ENCODE measurements around the gene ANKRD42. TPM values are rescaled to one million over a fixed set of nuclear protein-coding genes. Genes with fewer than 3 reads are reported as not detected.
"Not testable (repeated sequence)": the region's sequence is repeated elsewhere in the genome, so short reads cannot be mapped to it uniquely, and the experiment has no call there.

The ANKRD42 gene
- total and polyA plus RNA-seq, 2 experiments from 2014 or later, result 5.3 to 5.7 TPM

GRCh38 chr11:83269080-83269479, 75.6 kb downstream of the ANKRD42 start:
- H3K9me2 ChIP-seq (ENCODE audit: insufficient read depth); H3K27ac Mint-ChIP-seq; H2AFZ ChIP-seq; H3F3A ChIP-seq (replicated peaks; ENCODE audit: low read depth); DNase-seq (ENCODE audit: low spot score); H3K4me1 Mint-ChIP-seq; H3K27me3 Mint-ChIP-seq (ENCODE audit: insufficient read depth, low read depth, poor library complexity); H3K9me3 Mint-ChIP-seq; H3K4me3 Mint-ChIP-seq; H4K20me1 ChIP-seq (replicated peaks; ENCODE audit: insufficient read depth); H3K27me3 ChIP-seq (ENCODE audit: insufficient read depth); H3K4me3 ChIP-seq; H3K4me1 ChIP-seq (ENCODE audit: insufficient read depth); ATAC-seq; H3K4me2 ChIP-seq; H3K27ac ChIP-seq (ENCODE audit: low read depth): not testable (repeated sequence)
- H3K79me2 ChIP-seq (replicated peaks; ENCODE audit: insufficient read depth), result peaks cover 29% of the 10 kb centered on the region
- peaks cover 38% of the 10 kb centered on the region for H3K36me3 ChIP-seq (ENCODE audit: insufficient read depth)
- peaks cover 78% of the 10 kb centered on the region for H3K36me3 Mint-ChIP-seq (ENCODE audit: low read depth)

- not testable (repeated sequence) for H3K4me3 Mint-ChIP-seq, H3K4me3 ChIP-seq
- H3K36me3 Mint-ChIP-seq (ENCODE audit: low read depth), result peaks cover 67% of the 10 kb centered on the region
Observed at GRCh38 chr11:83271734-83272133, 78.2 kb downstream of the ANKRD42 start.

GRCh38 chr11:83272627-83273026, 79.1 kb downstream of the ANKRD42 start:
- H3K27me3 ChIP-seq (ENCODE audit: insufficient read depth), result no peaks in the 10 kb centered on the region
- H3K4me3 Mint-ChIP-seq, result no peak overlapping the region
- peaks cover 32% of the 10 kb centered on the region for H3K36me3 ChIP-seq (ENCODE audit: insufficient read depth)
- H3K4me1 ChIP-seq (ENCODE audit: insufficient read depth), result no peaks in the 10 kb centered on the region
- no peak overlapping the region for H3K27ac Mint-ChIP-seq
- no peak overlapping the region for H3K4me2 ChIP-seq
- ATAC-seq (no peak), DNase-seq (ENCODE audit: low spot score) (no peak)
- no peak overlapping the region for H3K4me3 ChIP-seq
- peaks cover 8% of the 10 kb centered on the region; the same call in 1 of the 3 replicates for H3K9me3 Mint-ChIP-seq
- TF ChIP-seq, protein P1, sequence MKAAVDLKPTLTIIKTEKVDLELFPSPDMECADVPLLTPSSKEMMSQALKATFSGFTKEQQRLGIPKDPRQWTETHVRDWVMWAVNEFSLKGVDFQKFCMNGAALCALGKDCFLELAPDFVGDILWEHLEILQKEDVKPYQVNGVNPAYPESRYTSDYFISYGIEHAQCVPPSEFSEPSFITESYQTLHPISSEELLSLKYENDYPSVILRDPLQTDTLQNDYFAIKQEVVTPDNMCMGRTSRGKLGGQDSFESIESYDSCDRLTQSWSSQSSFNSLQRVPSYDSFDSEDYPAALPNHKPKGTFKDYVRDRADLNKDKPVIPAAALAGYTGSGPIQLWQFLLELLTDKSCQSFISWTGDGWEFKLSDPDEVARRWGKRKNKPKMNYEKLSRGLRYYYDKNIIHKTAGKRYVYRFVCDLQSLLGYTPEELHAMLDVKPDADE (IDR thresholded peaks at IDR 0.05), result no peak
- TF ChIP-seq EZH2 (IDR thresholded peaks at IDR 0.05; ENCODE audit: low read depth, unreplicated experiment) (no peak), EZH2phosphoT487 (IDR thresholded peaks at IDR 0.05; ENCODE audit: unreplicated experiment) (no peak)
- H4K20me1 ChIP-seq (replicated peaks; ENCODE audit: insufficient read depth), result peaks cover 6% of the 10 kb centered on the region
- peaks cover 61% of the 10 kb centered on the region for H3K36me3 Mint-ChIP-seq (ENCODE audit: low read depth)
- H3K9me2 ChIP-seq (ENCODE audit: insufficient read depth), result no peaks in the 10 kb centered on the region
- no peaks in the 10 kb centered on the region for H3K4me1 Mint-ChIP-seq
- no peaks in the 10 kb centered on the region for H3F3A ChIP-seq (replicated peaks; ENCODE audit: low read depth)
- no peak overlapping the region for H3K27ac ChIP-seq (ENCODE audit: low read depth)
- H3K79me2 ChIP-seq (replicated peaks; ENCODE audit: insufficient read depth), result peaks cover 29% of the 10 kb centered on the region
- H3K27me3 Mint-ChIP-seq (ENCODE audit: insufficient read depth, low read depth, poor library complexity), result peaks cover 2% of the 10 kb centered on the region
- H2AFZ ChIP-seq, result no peak overlapping the region

More at GRCh38 chr11:83271734-83272133, 78.2 kb downstream of the ANKRD42 start:
- not testable (repeated sequence) for ATAC-seq; H3F3A ChIP-seq (replicated peaks; ENCODE audit: low read depth); H3K27ac ChIP-seq (ENCODE audit: low read depth); H3K4me1 ChIP-seq (ENCODE audit: insufficient read depth); DNase-seq (ENCODE audit: low spot score); H3K27me3 ChIP-seq (ENCODE audit: insufficient read depth); H3K27ac Mint-ChIP-seq; H3K9me2 ChIP-seq (ENCODE audit: insufficient read depth); H4K20me1 ChIP-seq (replicated peaks; ENCODE audit: insufficient read depth); H3K4me2 ChIP-seq; H2AFZ ChIP-seq; H3K4me1 Mint-ChIP-seq; H3K27me3 Mint-ChIP-seq (ENCODE audit: insufficient read depth, low read depth, poor library complexity); H3K9me3 Mint-ChIP-seq
- peaks cover 29% of the 10 kb centered on the region for H3K79me2 ChIP-seq (replicated peaks; ENCODE audit: insufficient read depth)
- peaks cover 29% of the 10 kb centered on the region for H3K36me3 ChIP-seq (ENCODE audit: insufficient read depth)

Measured in GM23338 (cell line).